Right lobe of liver (tissue), 4 donors: Measurements from ENCODE around the gene PPFIBP1.

ENCODE experiments used
- CTCF ChIP-seq, 4 donors: fragments of 200-600 bp in 3 of 4; fragments of 450-650 bp in 1 of 4; IDR thresholded peaks; one replicate each; pipeline versions ENCODE4 v1.5.1 to v1.8.0; 2016 to 2022; ENCODE audit warnings: antibody characterized with exemption in 4 of 4, mild to moderate bottlenecking in 2 of 4
- POLR2A ChIP-seq: fragments of 450-650 bp; IDR thresholded peaks from one replicate; pipeline ENCODE4 v1.6.1; 2017; ENCODE audit warnings: antibody characterized with exemption, mild to moderate bottlenecking
- donor health status: DM: no; HTN: no; CAD: no.
- donor health status: DM: no; HTN: no; CAD: no.
- donor health status: DM: no; HTN: yes; CAD: no.

GRCh38 chr12:27575762-27576118 lies 51.7 kb downstream of the PPFIBP1 start:
- TF ChIP-seq CTCF (IDR thresholded peaks at IDR 0.05): no peak
- no peak for TF ChIP-seq POLR2A
